OCI-LY7 (cell line): ENCODE results near the gene APCDD1. TPM values are rescaled to one million over a fixed set of nuclear protein-coding genes. Genes with fewer than 3 reads are reported as not detected.
A peak's percentile ranks its signal among the peaks of the same experiment; 100 is the strongest.

Experiments used
- BruUV-seq: library from RNA; stranded (reverse); fragments of 400-500 nt; replicated peaks from 2 replicates; lab custom pipeline; 2021; lab: Mats Ljungman, UMichigan
- CTCF ChIA-PET: fragments of 300-600 bp; sonication (Branson Sonifier 250); formaldehyde crosslinking; loops from one replicate; lab custom pipeline; 2022; ENCODE audit warnings: antibody characterized with exemption; ENCODE audit not compliant: unreplicated experiment; lab: Charles Lee
- POLR2A ChIA-PET: fragments of 300-600 bp; sonication (Branson Sonifier 250); formaldehyde crosslinking; loops from one replicate; lab custom pipeline; 2022; ENCODE audit warnings: antibody characterized with exemption; lab: Charles Lee
- DNase-seq: peaks from one replicate; pipeline ENCODE4 v3.0.0-alpha.2; 2015; ENCODE audit warnings: low spot score
- H2AFZ ChIP-seq: fragments of 200-600 bp; sonication (generic), shearing (Covaris generic); 2 replicates; pipeline ENCODE4 v1.6.1; 2014; ENCODE audit warnings: mild to moderate bottlenecking, antibody characterized with exemption, low read length, moderate library complexity
- H3K27ac ChIP-seq: fragments of 200-600 bp; sonication (generic); 2 replicates; pipeline ENCODE4 v1.5.1; 2014; ENCODE audit warnings: mixed run types, low read depth, mild to moderate bottlenecking, moderate library complexity, low read length, inconsistent platforms; ENCODE audit not compliant: poor library complexity, severe bottlenecking
- H3K36me3 ChIP-seq: fragments of 200-600 bp; sonication (generic); 2 replicates; pipeline ENCODE4 v1.6.1; 2014; ENCODE audit warnings: mild to moderate bottlenecking, antibody characterized with exemption, low read length, moderate library complexity, mixed read lengths; ENCODE audit not compliant: insufficient read depth
- H3K4me1 ChIP-seq: fragments of 200-600 bp; sonication (generic); 2 replicates; pipeline ENCODE4 v1.5.1; 2014; ENCODE audit warnings: mild to moderate bottlenecking, low read length; ENCODE audit not compliant: insufficient read depth, poor library complexity, severe bottlenecking
- H3K4me2 ChIP-seq: fragments of 200-600 bp; sonication (generic); 2 replicates; pipeline ENCODE4 v1.6.1; 2014; ENCODE audit warnings: mild to moderate bottlenecking, low read length
- H3K4me3 ChIP-seq: fragments of 200-600 bp; sonication (generic); 2 replicates; pipeline ENCODE4 v1.5.1; 2014; ENCODE audit warnings: mild to moderate bottlenecking, low read depth, low read length; ENCODE audit not compliant: poor library complexity, severe bottlenecking
- H3K79me2 ChIP-seq: fragments of 200-600 bp; sonication (generic); 2 replicates; pipeline ENCODE4 v1.6.1; 2016; ENCODE audit warnings: low read depth, mild to moderate bottlenecking, low read length, moderate library complexity, mixed read lengths; ENCODE audit not compliant: insufficient read depth
- H3K9me2 ChIP-seq: fragments of 200-600 bp; sonication (generic); 2 replicates; pipeline ENCODE4 v1.6.1; 2016; ENCODE audit warnings: mild to moderate bottlenecking, low read length, mixed read lengths; ENCODE audit not compliant: insufficient read depth
- H3K9me3 ChIP-seq: fragments of 200-600 bp; sonication (generic); 2 replicates; pipeline ENCODE4 v1.6.1; 2014; ENCODE audit warnings: mild to moderate bottlenecking, mixed run types, low read length, mixed read lengths
- H4K20me1 ChIP-seq: fragments of 200-600 bp; sonication (generic); 2 replicates; pipeline ENCODE4 v1.6.1; 2014; ENCODE audit warnings: mild to moderate bottlenecking, antibody characterized with exemption, low read length, moderate library complexity, mixed read lengths; ENCODE audit not compliant: insufficient read depth
- EZH2phosphoT487 ChIP-seq: fragments of 200-600 bp; sonication (generic); IDR thresholded peaks from 2 replicates; pipeline ENCODE4 v1.6.1; 2018; ENCODE audit warnings: low read depth, borderline replicate concordance, mild to moderate bottlenecking, mixed run types, antibody characterized with exemption, low read length, moderate library complexity, mixed read lengths
- intact Hi-C: fragments of 100-400 bp; cut with micrococcal nuclease; formaldehyde crosslinking; loops from one replicate; pipeline ENCODE4 v1.10.0; 2022; ENCODE audit not compliant: unreplicated experiment
- total RNA-seq, 2 experiments: library from RNA; depleted of rRNA in 1 of 2; stranded (reverse); fragments of >200 nt in 1 of 2; shearing (Covaris generic) in 1 of 2; gene quantifications; 2 replicates each; pipeline ENCODE4 v1.2.3, GENCODE V29; 2014 to 2022
- TF ChIP-seq, protein P1 (sequence below): fragments of 200-600 bp; sonication (generic); conservative IDR thresholded peaks from 2 replicates; pipeline ENCODE4 v1.5.1; 2014; ENCODE audit warnings: mild to moderate bottlenecking, antibody characterized with exemption, low read length, moderate library complexity, mixed read lengths

APCDD1 gene
- total RNA-seq, 2 experiments from 2014 or later, result not detected

- Histone ChIP-seq H3K4me2 (peak overlapping the region; percentile 53), H3K36me3 (peaks cover 32% of the 10 kb centered on the region), H3K9me2 (no peaks in the 10 kb centered on the region), H3K79me2 (peaks cover 72% of the 10 kb centered on the region), H3K4me1 (peaks cover 46% of the 10 kb centered on the region), H3K9me3 (no peaks in the 10 kb centered on the region), H3K4me3 (peak overlapping the region; percentile 22), H2AFZ (no peak overlapping the region), H3K27ac (no peak overlapping the region), H4K20me1 (peaks cover 32% of the 10 kb centered on the region)
- POLR2A ChIA-PET, result interaction anchor here (0.6 to 1.8 kb wide), 4 partner anchors 10 to 49 kb away, joined by 3 to 7 read pairs (median 4); no protein-coding TSS in a partner anchor
- no peak for DNase-seq
- no TSS peak for BruUV-seq
- intact Hi-C loops, result loop anchor here (5.0 to 10.0 kb wide), 2 partner anchors 914 to 1771 kb away; partner anchors contain the start of gene PPP4R1
- TF ChIP-seq, protein P1, sequence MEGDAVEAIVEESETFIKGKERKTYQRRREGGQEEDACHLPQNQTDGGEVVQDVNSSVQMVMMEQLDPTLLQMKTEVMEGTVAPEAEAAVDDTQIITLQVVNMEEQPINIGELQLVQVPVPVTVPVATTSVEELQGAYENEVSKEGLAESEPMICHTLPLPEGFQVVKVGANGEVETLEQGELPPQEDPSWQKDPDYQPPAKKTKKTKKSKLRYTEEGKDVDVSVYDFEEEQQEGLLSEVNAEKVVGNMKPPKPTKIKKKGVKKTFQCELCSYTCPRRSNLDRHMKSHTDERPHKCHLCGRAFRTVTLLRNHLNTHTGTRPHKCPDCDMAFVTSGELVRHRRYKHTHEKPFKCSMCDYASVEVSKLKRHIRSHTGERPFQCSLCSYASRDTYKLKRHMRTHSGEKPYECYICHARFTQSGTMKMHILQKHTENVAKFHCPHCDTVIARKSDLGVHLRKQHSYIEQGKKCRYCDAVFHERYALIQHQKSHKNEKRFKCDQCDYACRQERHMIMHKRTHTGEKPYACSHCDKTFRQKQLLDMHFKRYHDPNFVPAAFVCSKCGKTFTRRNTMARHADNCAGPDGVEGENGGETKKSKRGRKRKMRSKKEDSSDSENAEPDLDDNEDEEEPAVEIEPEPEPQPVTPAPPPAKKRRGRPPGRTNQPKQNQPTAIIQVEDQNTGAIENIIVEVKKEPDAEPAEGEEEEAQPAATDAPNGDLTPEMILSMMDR, result no peak
- TF ChIP-seq EZH2phosphoT487, result no peak
- CTCF ChIA-PET, result no interaction called here
Observed at GRCh38 chr18:10528439-10528838, 74.0 kb downstream of the APCDD1 start.

DNA sequence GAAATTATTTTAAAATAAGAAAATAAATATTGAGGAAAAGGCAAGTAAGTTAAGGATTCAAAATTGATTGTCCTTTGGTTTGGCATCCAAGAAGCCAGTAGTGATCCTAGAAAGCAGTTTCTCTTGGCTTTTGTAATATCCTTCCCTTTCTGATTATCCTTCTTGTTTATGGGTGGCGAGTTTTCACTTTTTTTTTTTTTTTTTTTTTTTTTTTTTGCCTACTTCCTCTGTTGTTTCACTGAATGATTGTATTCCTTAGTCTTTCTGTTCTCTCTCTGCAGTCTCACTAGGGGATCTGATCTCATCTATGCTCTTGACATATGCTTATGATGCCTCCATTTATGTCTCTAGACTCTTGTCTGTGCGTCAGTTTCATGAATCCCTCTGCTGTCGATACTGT is 75.6 kb downstream of the APCDD1 start:
- DNase-seq, result no peak
- Histone ChIP-seq H2AFZ (no peak overlapping the region), H3K36me3 (peaks cover 46% of the 10 kb centered on the region), H3K4me1 (peaks cover 44% of the 10 kb centered on the region), H4K20me1 (peaks cover 32% of the 10 kb centered on the region), H3K9me3 (no peaks in the 10 kb centered on the region), H3K79me2 (peaks cover 87% of the 10 kb centered on the region), H3K4me2 (peak overlapping the region; percentile 53; the same call in 1 of the 2 replicates), H3K27ac (no peak overlapping the region), H3K4me3 (no peak overlapping the region), H3K9me2 (no peaks in the 10 kb centered on the region)
- TF ChIP-seq, protein P1, result no peak
- no peak for TF ChIP-seq EZH2phosphoT487
- CTCF ChIA-PET, result no interaction called here
- no TSS peak for BruUV-seq
- POLR2A ChIA-PET, result interaction anchor here (1.5 kb wide), 1 partner anchor 22 kb away, joined by 3 read pairs; no protein-coding TSS in a partner anchor
- intact Hi-C loops, result no loop called here

DNA sequence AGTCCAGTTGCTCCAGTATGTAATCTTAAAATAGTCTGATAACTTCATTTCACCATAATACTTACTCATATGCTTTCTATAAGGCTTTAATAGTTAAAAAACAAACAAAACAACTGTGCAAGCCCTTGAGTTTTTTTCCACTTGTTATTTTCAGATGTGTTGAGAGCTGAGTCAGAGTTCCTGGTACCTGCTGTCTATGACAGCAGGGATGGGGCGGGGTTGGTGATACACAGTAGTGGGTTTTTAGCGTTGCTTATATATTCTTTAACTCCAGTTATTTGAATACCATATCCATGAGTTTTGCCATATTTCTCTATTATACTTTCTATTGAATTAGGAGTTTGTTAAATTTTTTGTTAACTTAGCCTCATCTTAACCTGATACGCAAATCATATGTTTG is 76.4 kb downstream of the APCDD1 start:
- ChIA-PET POLR2A (no interaction called here), CTCF (no interaction called here)
- no peak overlapping the region for H3K4me2 ChIP-seq
- H2AFZ ChIP-seq, result no peak overlapping the region
- intact Hi-C loops, result no loop called here
- H3K4me1 ChIP-seq, result peaks cover 37% of the 10 kb centered on the region
- H3K79me2 ChIP-seq, result peaks cover 87% of the 10 kb centered on the region
- no peak overlapping the region for H3K27ac ChIP-seq
- peaks cover 53% of the 10 kb centered on the region for H3K36me3 ChIP-seq
- no peaks in the 10 kb centered on the region for H3K9me3 ChIP-seq
- TF ChIP-seq EZH2phosphoT487, result no peak
- TF ChIP-seq, protein P1, result no peak
- H3K9me2 ChIP-seq, result no peaks in the 10 kb centered on the region
- DNase-seq, result no peak
- H4K20me1 ChIP-seq, result peaks cover 32% of the 10 kb centered on the region
- BruUV-seq, result no TSS peak
- no peak overlapping the region for H3K4me3 ChIP-seq
